Peyer's patch (tissue), 4 donors: ENCODE results near the gene MTHFSD. TPM values are rescaled to one million over a fixed set of nuclear protein-coding genes. Genes with fewer than 3 reads are reported as not detected.

Experiments used
- DNase-seq, 3 donors: peaks; one replicate each; pipeline ENCODE4 v3.0.0-alpha.2; 2017 to 2019
- H3K27ac ChIP-seq, 4 donors: fragments of 200-600 bp; sonication (generic); one replicate each; pipeline ENCODE4 v1.5.1; 2016 to 2019
- H3K27me3 ChIP-seq, 2 donors: fragments of 200-600 bp; sonication (generic); one replicate each; pipeline ENCODE4 v1.5.1; 2019
- H3K36me3 ChIP-seq, 3 donors: fragments of 200-600 bp; sonication (generic); one replicate each; pipeline ENCODE4 v1.5.1; 2016 to 2019
- H3K4me1 ChIP-seq, 4 donors: fragments of 200-600 bp; sonication (generic); one replicate each; pipeline ENCODE4 v1.5.1; 2016 to 2019
- H3K4me3 ChIP-seq, 4 donors: fragments of 200-600 bp; sonication (generic); 1 replicate in 3 of 4; 2 replicates in 1 of 4; pipeline ENCODE4 v1.5.1; 2016 to 2019; ENCODE audit warnings: mild to moderate bottlenecking in 1 of 4
- H3K9me3 ChIP-seq, 4 donors: fragments of 200-600 bp; sonication (generic); one replicate each; pipeline ENCODE4 v1.5.1; 2016 to 2019; ENCODE audit warnings: mild to moderate bottlenecking in 1 of 4
- POLR2A ChIP-seq, 2 donors: fragments of 450-650 bp; IDR thresholded peaks; one replicate each; pipeline ENCODE4 v1.5.1; 2017; ENCODE audit warnings: antibody characterized with exemption in 2 of 2, mild to moderate bottlenecking in 2 of 2, moderate library complexity in 2 of 2
- total RNA-seq, 4 donors: library from RNA; depleted of rRNA; stranded (reverse); fragments of >200 nt; gene quantifications; one replicate each; pipeline ENCODE4 v1.1.0, GENCODE V29; 2016
- TF ChIP-seq, protein P1 (sequence below), 6 experiments: fragments of 450-650 bp in 4 of 6; fragments of 200-600 bp in 2 of 6; sonication (generic) in 1 of 6; IDR thresholded peaks; one replicate each; pipeline ENCODE4 v1.5.1; 2017 to 2019; ENCODE audit warnings: antibody characterized with exemption in 6 of 6, mild to moderate bottlenecking in 3 of 6, moderate library complexity in 1 of 6

Gene MTHFSD
- total RNA-seq, 4 donors from 2014 or later, result 18.2 to 35.4 (median 21.9) TPM

- no peak for TF ChIP-seq POLR2A (IDR thresholded peaks at IDR 0.05)
- TF ChIP-seq, protein P1, sequence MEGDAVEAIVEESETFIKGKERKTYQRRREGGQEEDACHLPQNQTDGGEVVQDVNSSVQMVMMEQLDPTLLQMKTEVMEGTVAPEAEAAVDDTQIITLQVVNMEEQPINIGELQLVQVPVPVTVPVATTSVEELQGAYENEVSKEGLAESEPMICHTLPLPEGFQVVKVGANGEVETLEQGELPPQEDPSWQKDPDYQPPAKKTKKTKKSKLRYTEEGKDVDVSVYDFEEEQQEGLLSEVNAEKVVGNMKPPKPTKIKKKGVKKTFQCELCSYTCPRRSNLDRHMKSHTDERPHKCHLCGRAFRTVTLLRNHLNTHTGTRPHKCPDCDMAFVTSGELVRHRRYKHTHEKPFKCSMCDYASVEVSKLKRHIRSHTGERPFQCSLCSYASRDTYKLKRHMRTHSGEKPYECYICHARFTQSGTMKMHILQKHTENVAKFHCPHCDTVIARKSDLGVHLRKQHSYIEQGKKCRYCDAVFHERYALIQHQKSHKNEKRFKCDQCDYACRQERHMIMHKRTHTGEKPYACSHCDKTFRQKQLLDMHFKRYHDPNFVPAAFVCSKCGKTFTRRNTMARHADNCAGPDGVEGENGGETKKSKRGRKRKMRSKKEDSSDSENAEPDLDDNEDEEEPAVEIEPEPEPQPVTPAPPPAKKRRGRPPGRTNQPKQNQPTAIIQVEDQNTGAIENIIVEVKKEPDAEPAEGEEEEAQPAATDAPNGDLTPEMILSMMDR (IDR thresholded peaks at IDR 0.05), result no peak
- Histone ChIP-seq H3K4me1 (no peaks in the 10 kb centered on the region), H3K9me3 (no peaks in the 10 kb centered on the region), H3K4me3 (no peak overlapping the region), H3K27ac (peak overlapping the region in 3 of 4 donors; percentile 38 to 81 (median 79)), H3K27me3 (no peaks in the 10 kb centered on the region), H3K36me3 (peaks cover 0 to 7% (median 0%) of the 10 kb centered on the region in 3 donors)
- peak in 1 of 3 donors; percentile 66 for DNase-seq
These were observed 23.9 kb downstream of the MTHFSD start for GRCh38 chr16:86531191-86531545.

- peak overlapping the region in 3 of 4 donors; percentile 38 to 81 (median 79) for H3K27ac ChIP-seq
- H3K36me3 ChIP-seq, result peaks cover 0 to 7% (median 0%) of the 10 kb centered on the region in 3 donors
- no peak for DNase-seq
- no peak for TF ChIP-seq POLR2A (IDR thresholded peaks at IDR 0.05)
- TF ChIP-seq, protein P1 (IDR thresholded peaks at IDR 0.05), result no peak
- no peaks in the 10 kb centered on the region for H3K4me1 ChIP-seq
- no peak overlapping the region for H3K4me3 ChIP-seq
- no peaks in the 10 kb centered on the region for H3K27me3 ChIP-seq
- H3K9me3 ChIP-seq, result no peaks in the 10 kb centered on the region
These were observed 24.5 kb downstream of the MTHFSD start for GRCh38 chr16:86530251-86531190.

- no peaks in the 10 kb centered on the region for H3K27me3 ChIP-seq
- DNase-seq, result no peak
- no peak overlapping the region for H3K4me3 ChIP-seq
- H3K27ac ChIP-seq, result no peak overlapping the region
- TF ChIP-seq POLR2A (IDR thresholded peaks at IDR 0.05), result no peak
- TF ChIP-seq, protein P1 (IDR thresholded peaks at IDR 0.05), result no peak
- peaks cover 0 to 7% (median 0%) of the 10 kb centered on the region in 3 donors for H3K36me3 ChIP-seq
- no peaks in the 10 kb centered on the region for H3K4me1 ChIP-seq
- no peaks in the 10 kb centered on the region for H3K9me3 ChIP-seq
These were observed 25.9 kb downstream of the MTHFSD start for GRCh38 chr16:86529160-86529559.

- Histone ChIP-seq H3K27me3 (no peaks in the 10 kb centered on the region), H3K4me1 (no peaks in the 10 kb centered on the region), H3K9me3 (no peaks in the 10 kb centered on the region), H3K4me3 (no peak overlapping the region), H3K36me3 (peaks cover 0 to 7% (median 0%) of the 10 kb centered on the region in 3 donors), H3K27ac (no peak overlapping the region)
- TF ChIP-seq, protein P1 (IDR thresholded peaks at IDR 0.05), result no peak
- TF ChIP-seq POLR2A (IDR thresholded peaks at IDR 0.05), result no peak
- no peak for DNase-seq
These were observed 26.7 kb downstream of the MTHFSD start for GRCh38 chr16:86528061-86528929.

DNA sequence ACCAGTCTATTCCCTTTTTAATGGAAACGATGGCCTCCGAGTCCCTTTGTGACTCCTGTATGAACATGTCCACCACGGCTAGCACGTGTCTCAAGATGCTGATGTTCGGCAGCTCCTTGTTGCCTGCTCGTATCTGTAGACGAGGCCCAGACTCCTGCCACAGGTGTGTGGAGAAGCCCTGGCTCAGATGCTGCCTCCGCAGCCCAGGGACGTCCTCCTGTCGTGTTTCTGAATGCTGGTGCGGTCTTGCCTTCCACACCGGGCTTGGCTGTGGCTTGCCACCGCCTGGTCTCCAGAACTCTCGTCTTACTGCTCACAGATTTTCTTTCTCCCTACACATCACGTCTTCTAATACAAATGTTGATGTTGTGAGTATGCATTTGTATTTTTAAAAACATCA is 27.7 kb downstream of the MTHFSD start:
- Histone ChIP-seq H3K27ac (no peak overlapping the region), H3K4me3 (no peak overlapping the region), H3K9me3 (no peaks in the 10 kb centered on the region), H3K36me3 (peaks cover 0 to 7% (median 0%) of the 10 kb centered on the region in 3 donors), H3K27me3 (no peaks in the 10 kb centered on the region), H3K4me1 (no peaks in the 10 kb centered on the region)
- DNase-seq, result no peak
- TF ChIP-seq POLR2A (IDR thresholded peaks at IDR 0.05), result no peak
- TF ChIP-seq, protein P1 (IDR thresholded peaks at IDR 0.05), result no peak
